ENCODE measurements around the gene IL34. TPM values are rescaled to one million over a fixed set of nuclear protein-coding genes. Genes with fewer than 3 reads are reported as not detected.
A peak's percentile ranks its signal among the peaks of the same experiment; 100 is the strongest.

The IL34 gene
- total and polyA plus RNA-seq, 2 of the 13 experiments (the other 11 are each of a cell fraction or from before 2014, with no cell fraction given) = 1.2 to 1.3 TPM

- TF ChIP-seq, protein P1, sequence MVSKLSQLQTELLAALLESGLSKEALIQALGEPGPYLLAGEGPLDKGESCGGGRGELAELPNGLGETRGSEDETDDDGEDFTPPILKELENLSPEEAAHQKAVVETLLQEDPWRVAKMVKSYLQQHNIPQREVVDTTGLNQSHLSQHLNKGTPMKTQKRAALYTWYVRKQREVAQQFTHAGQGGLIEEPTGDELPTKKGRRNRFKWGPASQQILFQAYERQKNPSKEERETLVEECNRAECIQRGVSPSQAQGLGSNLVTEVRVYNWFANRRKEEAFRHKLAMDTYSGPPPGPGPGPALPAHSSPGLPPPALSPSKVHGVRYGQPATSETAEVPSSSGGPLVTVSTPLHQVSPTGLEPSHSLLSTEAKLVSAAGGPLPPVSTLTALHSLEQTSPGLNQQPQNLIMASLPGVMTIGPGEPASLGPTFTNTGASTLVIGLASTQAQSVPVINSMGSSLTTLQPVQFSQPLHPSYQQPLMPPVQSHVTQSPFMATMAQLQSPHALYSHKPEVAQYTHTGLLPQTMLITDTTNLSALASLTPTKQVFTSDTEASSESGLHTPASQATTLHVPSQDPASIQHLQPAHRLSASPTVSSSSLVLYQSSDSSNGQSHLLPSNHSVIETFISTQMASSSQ (IDR thresholded peaks at IDR 0.05; ENCODE audit: low read depth) = no peak
- TF ChIP-seq, protein P1 (CRISPR knock-in tag; IDR thresholded peaks at IDR 0.05; ENCODE audit: borderline replicate concordance) = 0 out of 2 replicates have a peak, but pooled peaks have one; percentile 19
- no peak for TF ChIP-seq ZSCAN31 (CRISPR knock-in tag; IDR thresholded peaks at IDR 0.05; ENCODE audit: low read depth)
- no peak for TF ChIP-seq ZFP36 (IDR thresholded peaks at IDR 0.05; ENCODE audit: borderline replicate concordance, low read depth, low read length, partially characterized antibody)
- TF ChIP-seq SNAI1 (CRISPR knock-in tag; IDR thresholded peaks at IDR 0.05; ENCODE audit: borderline replicate concordance) = no peak
- no peak for TF ChIP-seq ZNF790 (CRISPR knock-in tag; IDR thresholded peaks at IDR 0.05; ENCODE audit: borderline replicate concordance)
- TF ChIP-seq CCDC6 (CRISPR knock-in tag; IDR thresholded peaks at IDR 0.05) = no peak
- TF ChIP-seq ZSCAN9 (CRISPR knock-in tag; IDR thresholded peaks at IDR 0.05; ENCODE audit: borderline replicate concordance) = no peak
- TF ChIP-seq ZBTB38 (CRISPR knock-in tag; IDR thresholded peaks at IDR 0.05) = peak; percentile 57
- no peak for TF ChIP-seq PITX1 (CRISPR knock-in tag; IDR thresholded peaks at IDR 0.05)
- no peak for TF ChIP-seq FOXO1 (CRISPR knock-in tag; IDR thresholded peaks at IDR 0.05)
- no peak for TF ChIP-seq THRA (CRISPR knock-in tag; IDR thresholded peaks at IDR 0.05; ENCODE audit: borderline replicate concordance)
- TF ChIP-seq, protein P2, sequence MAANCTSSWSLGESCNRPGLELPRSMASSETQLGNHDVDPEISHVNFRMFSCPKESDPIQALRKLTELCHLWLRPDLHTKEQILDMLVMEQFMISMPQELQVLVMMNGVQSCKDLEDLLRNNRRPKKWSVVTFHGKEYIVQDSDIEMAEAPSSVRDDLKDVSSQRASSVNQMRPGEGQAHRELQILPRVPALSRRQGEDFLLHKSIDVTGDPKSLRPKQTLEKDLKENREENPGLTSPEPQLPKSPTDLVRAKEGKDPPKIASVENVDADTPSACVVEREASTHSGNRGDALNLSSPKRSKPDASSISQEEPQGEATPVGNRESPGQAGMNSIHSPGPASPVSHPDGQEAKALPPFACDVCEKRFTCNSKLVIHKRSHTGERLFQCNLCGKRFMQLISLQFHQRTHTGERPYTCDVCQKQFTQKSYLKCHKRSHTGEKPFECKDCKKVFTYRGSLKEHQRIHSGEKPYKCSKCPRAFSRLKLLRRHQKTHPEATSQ (CRISPR knock-in tag; IDR thresholded peaks at IDR 0.05; ENCODE audit: borderline replicate concordance) = no peak
- TF ChIP-seq ATF1 (CRISPR knock-in tag; IDR thresholded peaks at IDR 0.05) = no peak
- TF ChIP-seq RBFOX2 (IDR thresholded peaks at IDR 0.05; ENCODE audit: low read depth, low read length) = peak; percentile 83
These were observed 18.2 kb downstream of the IL34 start (continued) for GRCh38 chr16:70664325-70665112.
